Measurements from ENCODE around the gene TALDO1. TPM values are rescaled to one million over a fixed set of nuclear protein-coding genes. Genes with fewer than 3 reads are reported as not detected.

The TALDO1 gene
- total RNA-seq, 1 donor from 2014 or later = 224 TPM

- no peak for DNase-seq (ENCODE audit: extremely low read depth, low read depth, low spot score)
Measured at GRCh38 chr11:766936-767210, 19.6 kb downstream of the TALDO1 start.

- DNase-seq (ENCODE audit: extremely low read depth, low read depth, low spot score) = no peak
Measured at GRCh38 chr11:767238-767637, 20.0 kb downstream of the TALDO1 start.

GRCh38 chr11:769887-770641 lies 22.8 kb downstream of the TALDO1 start:
- no peak for DNase-seq (ENCODE audit: extremely low read depth, low read depth, low spot score)

- no peak for DNase-seq (ENCODE audit: extremely low read depth, low read depth, low spot score)
Measured at GRCh38 chr11:770642-771616, 23.7 kb downstream of the TALDO1 start.

- DNase-seq (ENCODE audit: extremely low read depth, low read depth, low spot score) = no peak
Measured at GRCh38 chr11:771617-772204, 24.4 kb downstream of the TALDO1 start.

GRCh38 chr11:772429-773390 lies 25.4 kb downstream of the TALDO1 start:
- DNase-seq (ENCODE audit: extremely low read depth, low read depth, low spot score) = no peak

GRCh38 chr11:773425-773824 lies 26.2 kb downstream of the TALDO1 start:
- no peak for DNase-seq (ENCODE audit: extremely low read depth, low read depth, low spot score)

- no peak for DNase-seq (ENCODE audit: extremely low read depth, low read depth, low spot score)
Measured at GRCh38 chr11:773830-774229, 26.6 kb downstream of the TALDO1 start.

- DNase-seq (ENCODE audit: extremely low read depth, low read depth, low spot score) = no peak
Measured at GRCh38 chr11:774873-775592, 27.8 kb downstream of the TALDO1 start.

- no peak for DNase-seq (ENCODE audit: extremely low read depth, low read depth, low spot score)
Measured at GRCh38 chr11:776263-776560, 28.9 kb downstream of the TALDO1 start.

- no peak for DNase-seq (ENCODE audit: extremely low read depth, low read depth, low spot score)
Measured at GRCh38 chr11:776561-777287, 29.5 kb downstream of the TALDO1 start.

GRCh38 chr11:777288-778255 lies 30.3 kb downstream of the TALDO1 start, which contains the start of gene GATD1:
Gene GATD1, minus strand, starts transcription at chr11:777487. Its CDS starts 25 bp downstream, at chr11:777462.
- no peak for DNase-seq (ENCODE audit: extremely low read depth, low read depth, low spot score)

GRCh38 chr11:778976-779954 lies 32.0 kb downstream of the TALDO1 start:
- no peak for DNase-seq (ENCODE audit: extremely low read depth, low read depth, low spot score)

- DNase-seq (ENCODE audit: extremely low read depth, low read depth, low spot score) = no peak
Measured at GRCh38 chr11:779955-780532, 32.8 kb downstream of the TALDO1 start.

- no peak for DNase-seq (ENCODE audit: extremely low read depth, low read depth, low spot score)
Measured at GRCh38 chr11:782264-783174, 35.3 kb downstream of the TALDO1 start.
